Measurements from ENCODE around the gene EAF1.
"Not testable (repeated sequence)": the region's sequence is repeated elsewhere in the genome, so short reads cannot be mapped to it uniquely, and the experiment has no call there.

The EAF1 gene

DNA sequence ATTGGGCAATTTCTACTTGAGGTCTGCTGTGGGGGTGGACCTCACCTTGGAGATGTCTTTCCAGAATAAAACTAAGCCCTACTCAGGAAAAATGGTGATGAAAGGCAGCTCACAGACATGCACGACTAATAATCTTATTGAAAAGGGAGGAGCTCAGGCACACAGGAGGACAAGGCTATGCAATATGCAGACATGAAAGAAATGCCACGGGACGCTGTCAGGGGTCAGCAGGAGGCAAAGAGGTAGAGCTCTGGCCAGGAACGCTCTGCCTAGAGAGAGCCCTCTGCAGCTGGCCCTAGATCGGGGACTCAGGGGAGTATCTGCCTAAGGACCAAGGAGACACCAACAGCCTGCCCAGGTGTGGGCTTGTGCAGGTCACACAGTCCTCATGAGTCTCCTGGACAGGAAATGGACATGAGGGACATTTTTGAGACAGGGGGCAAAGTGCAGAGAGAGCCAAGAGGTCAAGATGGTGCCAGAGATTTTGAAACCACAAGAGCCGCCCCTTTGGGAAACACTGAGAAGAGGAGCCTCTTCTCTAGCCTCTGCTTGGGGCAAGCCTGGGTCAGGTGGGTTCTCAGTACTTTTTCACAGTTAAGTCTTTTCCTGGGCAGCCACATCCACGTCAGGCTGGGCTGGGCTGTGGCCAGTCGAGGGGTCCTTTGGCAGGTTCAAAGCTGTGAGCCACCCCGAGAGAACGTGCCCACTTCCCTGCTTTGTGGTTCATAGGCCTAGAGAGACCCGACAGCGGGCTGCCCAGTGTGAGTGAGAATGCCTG lies 23.2 kb downstream of the EAF1 start:
- in situ Hi-C loops (cut with MboI; ENCODE audit: low sequenced_read_pairs) = no loop called here

- in situ Hi-C loops (cut with MboI; ENCODE audit: low sequenced_read_pairs) = no loop called here
Observed at GRCh38 chr3:15451216-15452113, 24.1 kb downstream of the EAF1 start.

- in situ Hi-C loops (cut with MboI; ENCODE audit: low sequenced_read_pairs) = no loop called here
Observed at GRCh38 chr3:15452156-15452555, 24.8 kb downstream of the EAF1 start.

- in situ Hi-C loops (cut with MboI; ENCODE audit: low sequenced_read_pairs) = no loop called here
Observed at GRCh38 chr3:15452961-15453360, 25.6 kb downstream of the EAF1 start.

DNA sequence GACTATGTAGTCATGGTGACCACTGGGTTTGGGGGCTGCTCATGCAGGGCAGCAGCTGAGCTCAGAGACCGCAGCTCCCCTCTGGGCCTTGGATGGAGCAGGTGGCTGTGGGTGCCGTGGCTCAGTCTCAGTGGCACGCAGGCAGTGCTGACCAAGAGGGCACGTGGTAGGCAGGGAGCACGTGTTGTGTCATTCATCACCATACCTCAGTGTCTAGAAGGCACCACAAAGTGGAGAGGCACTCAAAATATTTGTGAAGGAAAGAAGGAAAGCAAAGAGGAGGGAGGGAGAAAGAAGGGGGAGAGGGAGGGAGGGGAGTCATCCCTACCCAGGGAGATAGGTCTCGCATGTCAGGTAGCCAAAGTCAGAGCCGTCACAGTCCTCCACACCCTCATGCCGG lies 26.1 kb downstream of the EAF1 start:
- in situ Hi-C loops (cut with MboI; ENCODE audit: low sequenced_read_pairs) = no loop called here

DNA sequence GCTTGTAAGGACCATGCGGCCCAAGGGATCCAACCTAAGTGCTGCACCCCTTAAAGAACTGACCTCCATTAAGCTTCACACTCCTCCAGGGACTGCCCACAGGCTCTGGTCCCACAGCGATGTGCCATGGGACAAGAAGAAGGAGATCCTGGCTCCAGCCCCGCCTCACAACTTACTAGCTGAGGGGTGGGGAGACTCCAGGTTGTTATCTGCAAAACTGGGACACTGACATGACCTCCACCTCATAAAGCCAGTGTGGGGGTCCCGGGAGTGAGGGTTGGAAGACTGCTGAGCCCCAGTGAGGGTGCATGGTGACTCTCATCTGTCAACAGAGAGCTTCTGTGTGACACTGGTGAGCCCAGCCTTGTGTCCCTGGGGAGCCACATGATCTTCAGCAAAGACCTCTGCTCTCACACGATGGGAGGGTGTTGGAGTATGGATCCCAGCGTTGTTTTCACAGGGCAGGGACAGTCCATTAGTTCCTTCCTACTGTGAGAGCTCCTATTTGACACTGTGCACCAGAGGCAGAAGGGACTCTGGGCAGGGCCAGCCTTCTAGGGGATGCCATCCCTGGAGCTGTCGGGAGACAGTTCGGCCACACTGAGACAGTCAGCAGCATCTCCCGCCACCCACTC lies 26.7 kb downstream of the EAF1 start:
- in situ Hi-C loops (cut with MboI; ENCODE audit: low sequenced_read_pairs) = no loop called here

GRCh38 chr3:15454965-15455364 lies 27.6 kb downstream of the EAF1 start:
- in situ Hi-C loops (cut with MboI; ENCODE audit: low sequenced_read_pairs) = no loop called here

DNA sequence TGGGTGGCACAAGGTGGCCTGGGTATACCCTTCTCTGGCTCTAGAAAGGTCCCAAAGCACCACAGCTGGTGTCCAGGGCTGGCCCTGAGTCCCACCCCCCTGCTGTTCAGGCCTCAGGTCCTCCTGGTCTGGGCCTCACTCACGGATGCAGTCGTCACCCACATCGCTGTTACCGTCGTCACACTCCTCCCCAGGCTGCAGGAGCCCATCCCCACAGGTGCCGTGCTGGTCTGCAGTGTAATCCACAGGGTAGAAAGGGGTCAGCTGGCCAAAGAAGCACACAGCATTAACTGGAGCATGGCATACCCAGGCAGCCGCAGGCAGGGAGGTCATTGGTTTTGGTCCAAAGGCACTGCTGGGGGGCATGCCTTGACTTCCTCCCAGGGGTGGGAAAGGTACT lies 28.4 kb downstream of the EAF1 start:
- in situ Hi-C loops (cut with MboI; ENCODE audit: low sequenced_read_pairs) = no loop called here

- in situ Hi-C loops (cut with MboI; ENCODE audit: low sequenced_read_pairs) = no loop called here
Observed at GRCh38 chr3:15456321-15456720, 28.9 kb downstream of the EAF1 start.

DNA sequence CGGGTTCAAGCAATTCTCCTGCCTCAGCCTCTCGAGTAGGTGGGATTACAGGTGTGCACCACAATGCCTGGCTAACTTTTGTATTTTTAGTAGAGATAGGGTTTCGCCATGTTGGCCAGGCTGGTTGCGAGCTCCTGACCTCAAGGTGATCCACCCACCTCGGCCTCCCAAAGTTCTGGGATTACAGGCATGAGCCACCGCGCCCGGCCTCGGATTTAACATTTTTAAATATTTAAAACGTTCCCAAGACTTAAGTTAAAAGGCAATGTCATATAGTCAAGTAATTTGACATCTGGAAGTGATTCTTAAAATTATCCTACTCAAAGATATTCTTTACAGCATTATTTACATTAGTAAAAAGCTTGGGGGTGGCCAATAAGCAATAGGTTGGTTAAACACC lies 29.5 kb downstream of the EAF1 start:
- in situ Hi-C loops (cut with MboI; ENCODE audit: low sequenced_read_pairs) = not testable (repeated sequence)

DNA sequence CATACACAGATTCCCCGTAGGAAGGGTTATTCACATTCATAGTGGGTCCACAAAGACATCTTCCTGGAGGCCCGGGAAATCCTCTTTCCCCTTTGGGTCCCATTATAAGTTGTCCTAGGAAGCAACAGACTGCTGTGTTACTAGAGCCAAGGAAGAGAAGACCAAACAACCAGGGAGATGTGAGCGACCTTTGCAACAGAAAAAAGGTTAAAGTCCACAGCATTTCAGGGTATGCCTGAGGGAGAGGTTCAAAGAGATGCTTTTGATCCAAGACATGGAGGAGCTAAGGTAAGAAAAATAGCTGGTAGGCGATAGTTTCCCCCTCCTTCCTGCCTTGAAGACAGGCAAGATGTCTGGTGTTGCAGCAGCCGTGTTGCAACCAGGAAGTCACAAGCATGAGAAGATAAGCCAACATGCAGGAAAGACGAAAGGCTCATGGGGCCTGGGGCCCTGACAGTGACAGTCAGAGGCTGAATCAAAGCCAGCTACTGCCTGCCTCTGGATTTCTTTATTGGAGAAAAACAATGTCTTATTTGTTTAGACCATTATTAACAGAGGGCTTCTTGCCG lies 30.9 kb downstream of the EAF1 start:
- in situ Hi-C loops (cut with MboI; ENCODE audit: low sequenced_read_pairs) = no loop called here

DNA sequence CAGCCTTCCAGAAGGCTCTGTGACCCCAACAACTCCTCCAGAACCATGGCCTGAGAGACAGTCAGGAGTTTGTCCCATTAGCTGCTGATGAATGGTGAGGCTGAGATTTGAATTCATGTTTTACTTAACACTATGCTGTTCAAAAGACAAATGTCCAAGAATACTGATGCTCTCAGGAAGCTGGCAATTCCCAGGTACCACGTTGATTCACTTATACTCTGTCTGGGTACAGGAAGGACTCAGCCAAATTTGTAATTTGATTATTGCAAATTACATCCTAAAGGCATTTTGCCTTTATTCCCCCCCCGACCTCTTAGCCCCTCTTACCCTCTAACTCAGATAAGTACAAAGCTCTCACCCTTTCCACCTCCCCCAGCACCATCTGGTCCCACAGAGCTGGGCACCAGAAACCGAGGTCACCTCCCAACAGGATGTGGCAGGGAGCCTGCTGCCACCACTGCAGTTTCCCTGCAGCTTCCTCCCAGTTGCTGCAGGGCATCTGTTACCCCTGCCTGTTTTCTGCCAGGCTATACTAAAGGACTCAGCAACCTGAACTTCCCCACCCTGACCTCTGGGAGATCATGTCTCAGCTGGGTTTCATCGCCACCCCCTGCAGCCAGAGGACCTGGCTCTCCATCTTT lies 33.6 kb downstream of the EAF1 start:
- in situ Hi-C loops (cut with MboI; ENCODE audit: low sequenced_read_pairs) = no loop called here

DNA sequence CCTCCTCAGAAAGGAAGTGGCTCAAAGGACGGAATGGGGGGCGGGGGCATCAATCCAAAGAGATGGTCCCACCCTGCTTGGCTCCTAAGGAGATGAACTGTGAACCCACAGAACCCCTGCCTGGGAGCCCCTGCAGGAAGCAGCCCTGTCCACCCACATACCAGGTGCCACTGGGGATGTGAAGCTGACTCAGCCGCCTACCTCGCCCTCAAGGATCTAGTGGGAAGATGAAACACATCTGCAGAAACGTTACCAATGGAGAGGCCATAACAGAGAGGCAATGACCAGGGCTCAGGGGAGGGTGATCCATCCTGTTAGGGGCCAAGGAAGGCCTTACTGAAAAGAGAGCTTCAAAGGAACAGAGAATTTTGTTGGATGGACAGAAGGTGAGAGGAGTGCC lies 35.1 kb downstream of the EAF1 start:
- in situ Hi-C loops (cut with MboI; ENCODE audit: low sequenced_read_pairs) = no loop called here

DNA sequence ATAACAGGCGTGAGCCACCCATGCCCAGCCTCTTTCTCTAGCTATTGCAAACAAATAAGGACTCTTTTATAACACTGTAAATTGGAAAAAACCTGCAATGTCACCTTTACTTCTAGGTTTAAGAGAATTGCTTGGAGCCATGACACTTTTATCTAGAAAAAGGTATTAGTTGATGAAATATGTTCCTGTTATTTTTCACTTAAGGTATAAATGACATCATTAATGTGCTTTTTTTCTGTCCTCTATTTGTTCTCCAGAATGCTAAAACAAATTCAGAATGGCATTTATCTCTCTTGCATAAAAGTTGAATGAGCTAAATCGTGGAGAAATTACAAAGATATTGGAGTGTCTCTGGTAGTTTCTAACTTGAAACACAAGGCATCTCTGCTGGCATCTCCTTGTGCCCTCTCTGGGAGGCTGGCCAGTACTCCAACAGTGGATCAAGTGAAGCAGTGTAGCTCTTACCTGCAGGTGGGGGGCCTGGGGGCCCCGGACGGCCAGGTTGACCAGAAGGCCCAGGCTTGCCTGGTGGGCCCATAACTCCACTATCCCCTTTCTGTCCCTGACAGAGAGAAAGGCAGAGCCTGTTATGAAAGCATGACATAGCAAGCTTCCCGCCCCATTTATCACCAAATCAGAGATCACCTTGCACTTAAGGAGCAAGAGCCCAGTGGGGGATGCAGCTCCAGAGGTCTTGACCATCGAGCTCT lies 38.6 kb downstream of the EAF1 start:
- in situ Hi-C loops (cut with MboI; ENCODE audit: low sequenced_read_pairs) = no loop called here

GRCh38 chr3:15467227-15468181 lies 40.1 kb downstream of the EAF1 start:
- in situ Hi-C loops (cut with MboI; ENCODE audit: low sequenced_read_pairs) = no loop called here

DNA sequence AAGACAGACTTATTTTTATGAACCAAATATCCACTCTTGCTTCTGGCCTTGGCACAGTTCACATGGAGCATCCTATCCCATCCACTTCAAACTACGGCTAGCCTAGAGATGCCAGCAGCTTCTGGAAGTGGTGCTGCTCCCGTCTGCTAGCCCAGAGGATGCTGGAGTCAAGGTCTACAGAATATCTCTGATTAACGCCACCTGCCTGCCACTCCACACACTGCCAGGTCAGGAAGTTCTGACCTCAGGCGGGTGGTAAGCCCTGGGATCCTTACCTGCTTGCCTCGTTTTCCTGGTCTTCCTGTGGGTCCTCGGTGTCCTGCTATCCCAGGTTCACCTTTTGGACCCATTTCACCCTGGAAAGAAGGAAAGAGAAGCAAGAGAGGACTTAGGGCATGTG lies 42.9 kb downstream of the EAF1 start:
- in situ Hi-C loops (cut with MboI; ENCODE audit: low sequenced_read_pairs) = no loop called here

DNA sequence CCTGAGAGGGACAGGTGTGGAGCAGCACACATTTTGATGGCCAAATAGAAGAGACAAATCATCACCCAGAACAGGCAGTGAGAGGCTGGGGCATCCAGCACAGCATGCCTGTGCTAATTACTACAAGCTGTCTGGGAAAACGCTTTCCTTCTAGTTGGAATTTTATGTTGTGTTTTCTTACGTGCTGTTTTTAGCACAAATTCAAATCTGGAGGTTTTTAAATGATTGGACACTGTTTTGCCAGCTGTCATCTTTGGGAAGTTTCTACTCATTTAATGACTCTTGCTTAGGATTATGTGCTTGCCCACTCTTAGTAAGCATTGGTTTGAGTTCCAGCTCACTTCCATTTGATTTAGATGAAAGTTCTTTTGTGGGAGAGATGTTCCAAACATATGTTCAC lies 43.5 kb downstream of the EAF1 start:
- in situ Hi-C loops (cut with MboI; ENCODE audit: low sequenced_read_pairs) = no loop called here

DNA sequence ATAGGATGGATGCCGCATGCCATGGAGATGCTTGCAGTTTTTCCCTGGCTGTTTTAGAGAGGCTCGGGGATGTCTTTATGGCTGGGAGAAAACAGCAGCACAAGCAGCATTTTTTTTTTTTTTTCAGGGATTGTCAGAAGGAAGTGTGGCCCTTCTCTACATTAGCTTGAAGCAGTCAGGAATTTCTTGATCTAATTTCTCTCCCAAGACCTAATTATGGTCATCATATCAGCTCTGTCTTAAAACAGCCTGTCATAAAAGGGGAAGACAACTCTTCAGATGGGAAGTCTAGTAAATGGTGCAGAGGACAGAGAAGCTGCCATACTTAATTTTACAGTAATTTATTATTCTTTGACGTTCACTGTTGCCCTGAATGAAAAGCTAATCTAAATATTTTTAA lies 44.5 kb downstream of the EAF1 start:
- in situ Hi-C loops (cut with MboI; ENCODE audit: low sequenced_read_pairs) = no loop called here

DNA sequence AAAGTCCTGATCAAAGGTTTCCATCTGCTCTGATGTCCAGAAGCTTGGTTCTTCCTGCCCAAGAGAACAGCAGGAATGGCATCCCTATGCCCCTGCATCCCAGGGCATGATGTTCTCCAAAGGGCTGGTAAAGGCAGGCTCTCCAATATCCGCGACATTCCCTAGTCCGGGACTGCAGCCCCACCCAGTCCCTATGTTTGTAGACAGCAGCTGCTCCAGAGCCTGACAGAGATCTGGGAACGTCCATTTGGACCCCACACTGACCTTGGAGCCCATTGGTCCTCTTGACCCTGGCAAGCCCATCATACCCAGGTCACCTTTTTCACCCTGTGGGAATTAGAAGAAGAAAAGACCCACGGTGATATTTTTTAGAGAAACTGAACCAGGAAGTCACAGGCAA lies 47.8 kb downstream of the EAF1 start:
- in situ Hi-C loops (cut with MboI; ENCODE audit: low sequenced_read_pairs) = no loop called here
